HFF-Myc (cell line): ENCODE data around the gene GFOD1.

Experiments used
- DNase-seq: peaks from one replicate; pipeline ENCODE4 v3.0.0-alpha.2; 2011; ENCODE audit warnings: low read depth; ENCODE audit errors: extremely low read depth
- H3K4me3 ChIP-seq: replicated peaks from 2 replicates; pipeline ENCODE4 v1.5.1; 2011; ENCODE audit warnings: low read depth, mild to moderate bottlenecking, control low read depth, low read length
- TF ChIP-seq, protein P1 (sequence below): IDR thresholded peaks from 2 replicates; pipeline ENCODE4 v1.5.1; 2012; ENCODE audit warnings: mild to moderate bottlenecking, low read depth, low read length, control low read depth; ENCODE audit errors: missing control alignments

GFOD1 gene

GRCh38 chr6:13466304-13467215 is 20.8 kb downstream of the GFOD1 start:
- no peak for DNase-seq
- no peak overlapping the region for H3K4me3 ChIP-seq
- TF ChIP-seq, protein P1, sequence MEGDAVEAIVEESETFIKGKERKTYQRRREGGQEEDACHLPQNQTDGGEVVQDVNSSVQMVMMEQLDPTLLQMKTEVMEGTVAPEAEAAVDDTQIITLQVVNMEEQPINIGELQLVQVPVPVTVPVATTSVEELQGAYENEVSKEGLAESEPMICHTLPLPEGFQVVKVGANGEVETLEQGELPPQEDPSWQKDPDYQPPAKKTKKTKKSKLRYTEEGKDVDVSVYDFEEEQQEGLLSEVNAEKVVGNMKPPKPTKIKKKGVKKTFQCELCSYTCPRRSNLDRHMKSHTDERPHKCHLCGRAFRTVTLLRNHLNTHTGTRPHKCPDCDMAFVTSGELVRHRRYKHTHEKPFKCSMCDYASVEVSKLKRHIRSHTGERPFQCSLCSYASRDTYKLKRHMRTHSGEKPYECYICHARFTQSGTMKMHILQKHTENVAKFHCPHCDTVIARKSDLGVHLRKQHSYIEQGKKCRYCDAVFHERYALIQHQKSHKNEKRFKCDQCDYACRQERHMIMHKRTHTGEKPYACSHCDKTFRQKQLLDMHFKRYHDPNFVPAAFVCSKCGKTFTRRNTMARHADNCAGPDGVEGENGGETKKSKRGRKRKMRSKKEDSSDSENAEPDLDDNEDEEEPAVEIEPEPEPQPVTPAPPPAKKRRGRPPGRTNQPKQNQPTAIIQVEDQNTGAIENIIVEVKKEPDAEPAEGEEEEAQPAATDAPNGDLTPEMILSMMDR: no peak

- H3K4me3 ChIP-seq: no peak overlapping the region
- no peak for DNase-seq
- TF ChIP-seq, protein P1: no peak
These were observed 21.7 kb downstream of the GFOD1 start for GRCh38 chr6:13465734-13466133.

GRCh38 chr6:13463941-13464340 is 23.5 kb downstream of the GFOD1 start:
- no peak for DNase-seq
- TF ChIP-seq, protein P1: no peak
- no peak overlapping the region for H3K4me3 ChIP-seq

- no peak overlapping the region for H3K4me3 ChIP-seq
- TF ChIP-seq, protein P1: no peak
- no peak for DNase-seq
These were observed 24.1 kb downstream of the GFOD1 start for GRCh38 chr6:13463328-13463717.

DNA sequence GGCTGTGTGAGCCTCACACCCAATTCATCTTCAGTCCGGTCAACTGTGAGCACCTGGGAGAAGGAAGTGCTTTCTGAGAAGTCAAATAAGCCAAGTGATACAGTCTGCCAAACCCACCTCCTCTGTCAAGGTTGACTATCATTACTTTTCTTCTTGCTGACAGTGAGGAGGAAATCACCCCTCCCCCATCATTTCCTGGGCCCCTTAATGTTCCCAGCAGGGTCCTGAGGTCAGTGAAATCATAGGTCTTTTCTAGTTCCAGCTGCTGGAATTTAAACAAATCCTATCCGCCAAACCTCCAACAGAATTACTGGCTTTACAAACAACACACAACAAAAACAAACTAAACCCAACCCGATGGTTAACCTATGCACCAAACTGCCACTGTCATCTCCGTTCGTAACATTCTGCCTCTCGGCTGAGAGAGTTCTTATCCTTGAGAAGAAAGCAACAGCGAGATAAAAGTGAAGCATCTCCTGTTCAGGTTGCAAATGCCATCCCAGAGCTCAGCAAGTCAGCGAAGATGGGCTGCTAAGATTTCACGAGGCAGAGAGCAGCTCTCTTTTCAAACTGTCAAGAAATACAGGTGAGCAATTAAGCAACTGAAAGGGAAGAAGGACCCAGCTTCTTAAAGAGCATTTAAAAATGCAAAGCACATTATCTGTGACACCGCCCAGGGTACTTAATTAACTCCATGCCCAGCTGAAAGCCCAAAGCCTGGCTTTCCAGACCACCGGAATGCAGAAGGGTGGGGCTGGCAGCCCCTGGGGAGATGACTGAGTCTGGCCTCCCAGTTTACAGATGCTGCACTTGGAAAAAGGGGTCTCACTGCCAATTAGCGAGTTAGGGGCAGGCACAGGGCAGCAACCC is 24.7 kb downstream of the GFOD1 start:
- H3K4me3 ChIP-seq: no peak overlapping the region
- TF ChIP-seq, protein P1: no peak
- no peak for DNase-seq

- TF ChIP-seq, protein P1: no peak
- H3K4me3 ChIP-seq: no peak overlapping the region
- no peak for DNase-seq
These were observed 25.6 kb downstream of the GFOD1 start for GRCh38 chr6:13461805-13462204.
